ENCODE measurements around the gene GSTK1.
"Not testable (repeated sequence)": the region's sequence is repeated elsewhere in the genome, so short reads cannot be mapped to it uniquely, and the experiment has no call there.

The GSTK1 gene

GRCh38 chr7:143255564-143255963 lies 7.7 kb upstream of the GSTK1 start:
- no peak for TF ChIP-seq CTCF (IDR thresholded peaks at IDR 0.05; ENCODE audit: control insufficient read depth, extremely low read depth, insufficient read depth)
- DNase-seq (ENCODE audit: low read depth): no peak
- H3K4me3 ChIP-seq (ENCODE audit: low read depth, low read length): no peak overlapping the region

DNA sequence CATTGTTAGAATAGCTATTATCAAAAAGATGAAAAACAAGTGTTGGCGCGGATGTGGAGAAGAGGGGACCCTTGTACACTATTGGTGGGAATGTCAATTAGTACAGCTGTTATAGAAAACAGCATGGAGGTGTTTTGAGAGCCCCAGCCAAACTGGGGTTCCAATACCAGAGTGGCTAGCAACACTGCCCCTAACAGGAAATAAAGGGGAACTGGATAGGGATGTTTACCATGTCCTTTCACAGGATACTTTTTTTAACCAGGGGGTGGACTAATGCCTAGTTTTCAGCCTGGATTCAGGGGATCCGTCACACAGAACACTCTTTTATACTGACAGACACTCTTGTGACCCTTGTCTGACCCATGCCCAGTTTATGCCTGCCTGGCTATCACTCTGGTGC lies 6.9 kb upstream of the GSTK1 start:
- no peak overlapping the region for H3K4me3 ChIP-seq (ENCODE audit: low read depth, low read length)
- no peak for DNase-seq (ENCODE audit: low read depth)
- TF ChIP-seq CTCF (IDR thresholded peaks at IDR 0.05; ENCODE audit: control insufficient read depth, extremely low read depth, insufficient read depth): no peak

- no peak for TF ChIP-seq CTCF (IDR thresholded peaks at IDR 0.05; ENCODE audit: control insufficient read depth, extremely low read depth, insufficient read depth)
- no peak overlapping the region for H3K4me3 ChIP-seq (ENCODE audit: low read depth, low read length)
- no peak for DNase-seq (ENCODE audit: low read depth)
These were observed 6.3 kb upstream of the GSTK1 start for GRCh38 chr7:143256932-143257331.

- TF ChIP-seq CTCF (IDR thresholded peaks at IDR 0.05; ENCODE audit: control insufficient read depth, extremely low read depth, insufficient read depth): no peak
- no peak overlapping the region for H3K4me3 ChIP-seq (ENCODE audit: low read depth, low read length)
- no peak for DNase-seq (ENCODE audit: low read depth)
These were observed 5.7 kb upstream of the GSTK1 start for GRCh38 chr7:143257501-143257900.

DNA sequence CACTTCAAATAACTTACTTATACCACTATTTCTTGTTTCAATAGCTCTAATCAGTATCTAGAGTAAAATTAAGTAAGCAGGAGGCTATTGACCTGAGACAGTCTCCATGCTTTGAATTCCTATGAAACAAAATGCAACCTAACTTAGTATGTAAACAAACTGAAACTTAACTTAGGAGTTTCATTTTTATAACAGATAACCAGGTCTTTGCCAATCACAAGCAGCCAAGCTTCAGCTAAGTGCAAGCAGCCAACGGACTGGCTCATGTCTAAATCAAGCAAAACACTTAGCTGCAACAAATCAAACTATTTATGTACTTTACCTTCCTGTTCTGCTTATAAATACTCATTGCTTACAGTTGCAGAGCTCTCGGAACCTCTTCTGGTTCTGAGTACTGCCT lies 4.4 kb upstream of the GSTK1 start:
- no peak for TF ChIP-seq CTCF (IDR thresholded peaks at IDR 0.05; ENCODE audit: control insufficient read depth, extremely low read depth, insufficient read depth)
- DNase-seq (ENCODE audit: low read depth): peak; percentile 70
- H3K4me3 ChIP-seq (ENCODE audit: low read depth, low read length): no peak overlapping the region

- TF ChIP-seq CTCF (IDR thresholded peaks at IDR 0.05; ENCODE audit: control insufficient read depth, extremely low read depth, insufficient read depth): no peak
- H3K4me3 ChIP-seq (ENCODE audit: low read depth, low read length): no peak overlapping the region
- no peak for DNase-seq (ENCODE audit: low read depth)
These were observed 3.5 kb upstream of the GSTK1 start for GRCh38 chr7:143259765-143260164.

DNA sequence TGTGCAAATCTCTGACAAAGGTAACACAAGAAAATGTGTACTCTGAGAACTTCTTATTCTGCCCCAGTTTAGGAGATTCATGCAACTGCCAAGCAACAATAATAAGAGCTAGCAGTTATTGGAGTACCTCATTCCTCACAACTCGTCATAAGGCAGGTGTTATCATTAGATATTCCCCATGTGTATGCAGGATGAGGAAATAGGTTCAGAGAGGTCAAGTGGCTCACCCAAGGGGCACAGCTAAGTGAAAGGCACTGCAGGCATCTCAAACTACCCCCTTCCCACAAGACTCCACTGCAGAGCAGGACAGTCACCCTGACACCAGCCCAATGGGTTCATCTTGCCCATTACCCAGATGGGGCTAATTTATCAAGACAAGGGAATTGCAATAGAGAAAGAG lies 1.3 kb upstream of the GSTK1 start:
- no peak for DNase-seq (ENCODE audit: low read depth)
- no peak overlapping the region for H3K4me3 ChIP-seq (ENCODE audit: low read depth, low read length)
- TF ChIP-seq CTCF (IDR thresholded peaks at IDR 0.05; ENCODE audit: control insufficient read depth, extremely low read depth, insufficient read depth): no peak

GRCh38 chr7:143264196-143264568 lies 941 bp downstream of the GSTK1 start:
- peak overlapping the region; percentile 78 for H3K4me3 ChIP-seq (ENCODE audit: low read depth, low read length)

More at GRCh38 chr7:143264196-143264568, 941 bp downstream of the GSTK1 start:
- DNase-seq (ENCODE audit: low read depth): not testable (repeated sequence)

Measured in LNCaP clone FGC (cell line).